Measurements from ENCODE around the gene PTPN5. TPM values are rescaled to one million over a fixed set of nuclear protein-coding genes. Genes with fewer than 3 reads are reported as not detected.

The PTPN5 gene
- total RNA-seq, 1 experiment from 2014 or later: not detected

DNA sequence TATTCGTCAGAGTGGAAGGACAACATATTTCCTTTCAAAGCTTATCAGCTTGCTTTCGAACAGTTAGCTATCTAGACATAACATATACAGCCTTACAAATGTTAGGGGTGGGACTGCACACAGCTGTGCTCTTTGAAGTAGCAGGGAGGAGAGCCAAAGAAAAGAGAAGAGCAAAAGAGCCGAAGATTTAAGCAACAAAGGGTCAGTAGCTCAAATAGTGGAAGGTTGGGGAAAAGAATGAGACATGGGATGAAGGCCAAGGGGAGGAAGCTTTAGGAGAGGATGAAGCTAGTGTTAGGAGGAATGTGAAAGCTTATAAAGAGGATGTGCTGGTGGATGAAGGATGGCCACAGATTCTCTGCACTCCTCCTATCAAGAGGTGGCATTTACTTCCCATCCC lies 33.8 kb downstream of the PTPN5 start:
- H3K27me3 ChIP-seq (ENCODE audit: control insufficient read depth, insufficient read depth, low read length): peaks cover 4% of the 10 kb centered on the region; the same call in 1 of the 2 replicates
- no peaks in the 10 kb centered on the region for H3K9me3 ChIP-seq (ENCODE audit: control insufficient read depth, insufficient read depth, low read depth, low read length)
- no TSS peak for BruUV-seq (replicated peaks)
- ATAC-seq: no peak
- intact Hi-C loops (cut with micrococcal nuclease; ENCODE audit: unreplicated experiment) (no loop called here), in situ Hi-C loops (cut with HindIII; ENCODE audit: low pct_unique_long_range_greater_than_20kb, low sequenced_read_pairs) (no loop called here)
- H3K36me3 ChIP-seq (ENCODE audit: control insufficient read depth, insufficient read depth, low read length): no peaks in the 10 kb centered on the region
- ChIA-PET CTCF (no interaction called here), POLR2A (interaction anchor here (0.5 kb wide), 1 partner anchor 1966 kb away, joined by 4 read pairs; no protein-coding TSS in a partner anchor)
- H3K4me1 ChIP-seq (ENCODE audit: control insufficient read depth, insufficient read depth, low read length): no peaks in the 10 kb centered on the region
- H3K27ac ChIP-seq (ENCODE audit: low read length): no peak overlapping the region
- H3K4me3 ChIP-seq (ENCODE audit: low read depth in 2 of 2, low read length in 2 of 2): no peak overlapping the region
- no peak for DNase-seq (ENCODE audit: low read depth, low spot score)
- TF ChIP-seq, protein P1, sequence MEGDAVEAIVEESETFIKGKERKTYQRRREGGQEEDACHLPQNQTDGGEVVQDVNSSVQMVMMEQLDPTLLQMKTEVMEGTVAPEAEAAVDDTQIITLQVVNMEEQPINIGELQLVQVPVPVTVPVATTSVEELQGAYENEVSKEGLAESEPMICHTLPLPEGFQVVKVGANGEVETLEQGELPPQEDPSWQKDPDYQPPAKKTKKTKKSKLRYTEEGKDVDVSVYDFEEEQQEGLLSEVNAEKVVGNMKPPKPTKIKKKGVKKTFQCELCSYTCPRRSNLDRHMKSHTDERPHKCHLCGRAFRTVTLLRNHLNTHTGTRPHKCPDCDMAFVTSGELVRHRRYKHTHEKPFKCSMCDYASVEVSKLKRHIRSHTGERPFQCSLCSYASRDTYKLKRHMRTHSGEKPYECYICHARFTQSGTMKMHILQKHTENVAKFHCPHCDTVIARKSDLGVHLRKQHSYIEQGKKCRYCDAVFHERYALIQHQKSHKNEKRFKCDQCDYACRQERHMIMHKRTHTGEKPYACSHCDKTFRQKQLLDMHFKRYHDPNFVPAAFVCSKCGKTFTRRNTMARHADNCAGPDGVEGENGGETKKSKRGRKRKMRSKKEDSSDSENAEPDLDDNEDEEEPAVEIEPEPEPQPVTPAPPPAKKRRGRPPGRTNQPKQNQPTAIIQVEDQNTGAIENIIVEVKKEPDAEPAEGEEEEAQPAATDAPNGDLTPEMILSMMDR (IDR thresholded peaks at IDR 0.05): no peak
- no peak for TF ChIP-seq SIN3A (IDR thresholded peaks at IDR 0.05; ENCODE audit: borderline replicate concordance, insufficient read depth, low read depth, low read length)
- TF ChIP-seq, protein P2, sequence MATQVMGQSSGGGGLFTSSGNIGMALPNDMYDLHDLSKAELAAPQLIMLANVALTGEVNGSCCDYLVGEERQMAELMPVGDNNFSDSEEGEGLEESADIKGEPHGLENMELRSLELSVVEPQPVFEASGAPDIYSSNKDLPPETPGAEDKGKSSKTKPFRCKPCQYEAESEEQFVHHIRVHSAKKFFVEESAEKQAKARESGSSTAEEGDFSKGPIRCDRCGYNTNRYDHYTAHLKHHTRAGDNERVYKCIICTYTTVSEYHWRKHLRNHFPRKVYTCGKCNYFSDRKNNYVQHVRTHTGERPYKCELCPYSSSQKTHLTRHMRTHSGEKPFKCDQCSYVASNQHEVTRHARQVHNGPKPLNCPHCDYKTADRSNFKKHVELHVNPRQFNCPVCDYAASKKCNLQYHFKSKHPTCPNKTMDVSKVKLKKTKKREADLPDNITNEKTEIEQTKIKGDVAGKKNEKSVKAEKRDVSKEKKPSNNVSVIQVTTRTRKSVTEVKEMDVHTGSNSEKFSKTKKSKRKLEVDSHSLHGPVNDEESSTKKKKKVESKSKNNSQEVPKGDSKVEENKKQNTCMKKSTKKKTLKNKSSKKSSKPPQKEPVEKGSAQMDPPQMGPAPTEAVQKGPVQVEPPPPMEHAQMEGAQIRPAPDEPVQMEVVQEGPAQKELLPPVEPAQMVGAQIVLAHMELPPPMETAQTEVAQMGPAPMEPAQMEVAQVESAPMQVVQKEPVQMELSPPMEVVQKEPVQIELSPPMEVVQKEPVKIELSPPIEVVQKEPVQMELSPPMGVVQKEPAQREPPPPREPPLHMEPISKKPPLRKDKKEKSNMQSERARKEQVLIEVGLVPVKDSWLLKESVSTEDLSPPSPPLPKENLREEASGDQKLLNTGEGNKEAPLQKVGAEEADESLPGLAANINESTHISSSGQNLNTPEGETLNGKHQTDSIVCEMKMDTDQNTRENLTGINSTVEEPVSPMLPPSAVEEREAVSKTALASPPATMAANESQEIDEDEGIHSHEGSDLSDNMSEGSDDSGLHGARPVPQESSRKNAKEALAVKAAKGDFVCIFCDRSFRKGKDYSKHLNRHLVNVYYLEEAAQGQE (IDR thresholded peaks at IDR 0.05; ENCODE audit: insufficient read depth in 1 of 2, low read depth in 2 of 2, low read length in 1 of 2): no peak
- no peak for TF ChIP-seq TCF7L2 (IDR thresholded peaks at IDR 0.05; ENCODE audit: low read depth, low read length)
- TF ChIP-seq POLR2AphosphoS5 (IDR thresholded peaks at IDR 0.05; ENCODE audit: low read depth, low read length): no peak

DNA sequence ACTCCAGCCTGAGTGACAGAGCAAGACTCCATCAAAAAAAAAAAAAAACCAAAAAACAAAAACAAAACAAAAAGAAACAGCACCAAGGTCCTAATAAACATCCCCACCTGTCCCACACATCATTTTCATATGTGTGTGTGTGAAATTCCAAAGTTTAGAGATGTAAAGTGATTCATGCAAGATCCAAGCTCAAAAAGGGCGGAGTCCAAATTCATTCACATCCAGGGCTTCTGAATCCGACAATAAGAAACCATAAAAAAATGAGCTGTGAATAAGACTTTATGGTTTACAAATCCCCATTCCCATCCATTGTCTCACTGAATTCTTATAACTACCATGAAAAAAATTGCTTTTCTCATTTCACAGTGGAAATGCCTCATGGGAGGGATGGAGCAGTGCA lies 34.7 kb downstream of the PTPN5 start:
- H3K27ac ChIP-seq (ENCODE audit: low read length): no peak overlapping the region
- in situ Hi-C loops (cut with HindIII; ENCODE audit: low pct_unique_long_range_greater_than_20kb, low sequenced_read_pairs) (no loop called here), intact Hi-C loops (cut with micrococcal nuclease; ENCODE audit: unreplicated experiment) (no loop called here)
- ATAC-seq (no peak), DNase-seq (ENCODE audit: low read depth, low spot score) (no peak)
- CTCF ChIA-PET: no interaction called here
- POLR2A ChIA-PET: no interaction called here
- no peaks in the 10 kb centered on the region for H3K36me3 ChIP-seq (ENCODE audit: control insufficient read depth, insufficient read depth, low read length)
- BruUV-seq (replicated peaks): no TSS peak
- peaks cover 4% of the 10 kb centered on the region; the same call in 1 of the 2 replicates for H3K27me3 ChIP-seq (ENCODE audit: control insufficient read depth, insufficient read depth, low read length)
- TF ChIP-seq SIN3A (IDR thresholded peaks at IDR 0.05; ENCODE audit: borderline replicate concordance, insufficient read depth, low read depth, low read length): no peak
- TF ChIP-seq, protein P2 (IDR thresholded peaks at IDR 0.05; ENCODE audit: insufficient read depth in 1 of 2, low read depth in 2 of 2, low read length in 1 of 2): no peak
- TF ChIP-seq TCF7L2 (IDR thresholded peaks at IDR 0.05; ENCODE audit: low read depth, low read length): no peak
- no peak for TF ChIP-seq POLR2AphosphoS5 (IDR thresholded peaks at IDR 0.05; ENCODE audit: low read depth, low read length)
- TF ChIP-seq, protein P1 (IDR thresholded peaks at IDR 0.05): no peak
- no peaks in the 10 kb centered on the region for H3K9me3 ChIP-seq (ENCODE audit: control insufficient read depth, insufficient read depth, low read depth, low read length)
- H3K4me3 ChIP-seq (ENCODE audit: low read depth in 2 of 2, low read length in 2 of 2): no peak overlapping the region
- H3K4me1 ChIP-seq (ENCODE audit: control insufficient read depth, insufficient read depth, low read length): no peaks in the 10 kb centered on the region
